Measurements from ENCODE around the gene IGSF21. TPM values are rescaled to one million over a fixed set of nuclear protein-coding genes. Genes with fewer than 3 reads are reported as not detected.

IGSF21 gene
- total RNA-seq, 1 donor from 2014 or later: 4.4 TPM

GRCh38 chr1:18118078-18118477 lies 10.5 kb downstream of the IGSF21 start:
- Mint-ChIP-seq H3K36me3 (ENCODE audit: low read depth, unreplicated experiment) (no peaks in the 10 kb centered on the region), H3K4me3 (ENCODE audit: unreplicated experiment) (no peak overlapping the region), H3K27me3 (ENCODE audit: unreplicated experiment) (peaks cover 8% of the 10 kb centered on the region), H3K4me1 (ENCODE audit: unreplicated experiment) (peaks cover 10% of the 10 kb centered on the region), H3K27ac (ENCODE audit: unreplicated experiment) (no peak overlapping the region), H3K9me3 (ENCODE audit: unreplicated experiment) (no peaks in the 10 kb centered on the region)
- no peak for TF ChIP-seq CTCF (IDR thresholded peaks at IDR 0.05; ENCODE audit: unreplicated experiment)
- no peak for DNase-seq (ENCODE audit: low spot score)

- Mint-ChIP-seq H3K27ac (ENCODE audit: unreplicated experiment) (no peak overlapping the region), H3K4me3 (ENCODE audit: unreplicated experiment) (no peak overlapping the region), H3K36me3 (ENCODE audit: low read depth, unreplicated experiment) (no peaks in the 10 kb centered on the region), H3K27me3 (ENCODE audit: unreplicated experiment) (peaks cover 9% of the 10 kb centered on the region), H3K9me3 (ENCODE audit: unreplicated experiment) (no peaks in the 10 kb centered on the region), H3K4me1 (ENCODE audit: unreplicated experiment) (peaks cover 10% of the 10 kb centered on the region)
- no peak for DNase-seq (ENCODE audit: low spot score)
- no peak for TF ChIP-seq CTCF (IDR thresholded peaks at IDR 0.05; ENCODE audit: unreplicated experiment)
Measured at GRCh38 chr1:18118491-18118890, 10.9 kb downstream of the IGSF21 start.

GRCh38 chr1:18119289-18119688 lies 11.7 kb downstream of the IGSF21 start:
- H3K36me3 Mint-ChIP-seq (ENCODE audit: low read depth, unreplicated experiment): no peaks in the 10 kb centered on the region
- no peak for DNase-seq (ENCODE audit: low spot score)
- no peaks in the 10 kb centered on the region for H3K9me3 Mint-ChIP-seq (ENCODE audit: unreplicated experiment)
- peaks cover 10% of the 10 kb centered on the region for H3K4me1 Mint-ChIP-seq (ENCODE audit: unreplicated experiment)
- no peak overlapping the region for H3K27ac Mint-ChIP-seq (ENCODE audit: unreplicated experiment)
- no peak overlapping the region for H3K4me3 Mint-ChIP-seq (ENCODE audit: unreplicated experiment)
- TF ChIP-seq CTCF (IDR thresholded peaks at IDR 0.05; ENCODE audit: unreplicated experiment): no peak
- peaks cover 10% of the 10 kb centered on the region for H3K27me3 Mint-ChIP-seq (ENCODE audit: unreplicated experiment)

- DNase-seq (ENCODE audit: low spot score): no peak
- no peak overlapping the region for H3K27ac Mint-ChIP-seq (ENCODE audit: unreplicated experiment)
- no peak overlapping the region for H3K4me3 Mint-ChIP-seq (ENCODE audit: unreplicated experiment)
- peaks cover 10% of the 10 kb centered on the region for H3K4me1 Mint-ChIP-seq (ENCODE audit: unreplicated experiment)
- TF ChIP-seq CTCF (IDR thresholded peaks at IDR 0.05; ENCODE audit: unreplicated experiment): no peak
- H3K9me3 Mint-ChIP-seq (ENCODE audit: unreplicated experiment): no peaks in the 10 kb centered on the region
- peaks cover 11% of the 10 kb centered on the region for H3K27me3 Mint-ChIP-seq (ENCODE audit: unreplicated experiment)
- no peaks in the 10 kb centered on the region for H3K36me3 Mint-ChIP-seq (ENCODE audit: low read depth, unreplicated experiment)
Measured at GRCh38 chr1:18119771-18120377, 12.3 kb downstream of the IGSF21 start.

- H3K36me3 Mint-ChIP-seq (ENCODE audit: low read depth, unreplicated experiment): no peaks in the 10 kb centered on the region
- peaks cover 8% of the 10 kb centered on the region for H3K27me3 Mint-ChIP-seq (ENCODE audit: unreplicated experiment)
- no peak for TF ChIP-seq CTCF (IDR thresholded peaks at IDR 0.05; ENCODE audit: unreplicated experiment)
- no peak overlapping the region for H3K27ac Mint-ChIP-seq (ENCODE audit: unreplicated experiment)
- peaks cover 11% of the 10 kb centered on the region for H3K4me1 Mint-ChIP-seq (ENCODE audit: unreplicated experiment)
- H3K9me3 Mint-ChIP-seq (ENCODE audit: unreplicated experiment): no peaks in the 10 kb centered on the region
- H3K4me3 Mint-ChIP-seq (ENCODE audit: unreplicated experiment): no peak overlapping the region
- DNase-seq (ENCODE audit: low spot score): no peak
Measured at GRCh38 chr1:18120638-18121037, 13.0 kb downstream of the IGSF21 start.
